Measurements from ENCODE around the gene C19orf38.

C19orf38 gene

GRCh38 chr19:10823690-10824089 is 24.5 kb upstream of the C19orf38 start:
- DNase-seq (ENCODE audit: insufficient read length, low spot score) (no peak), FAIRE-seq (no peak)
- no peak for TF ChIP-seq CTCF (IDR thresholded peaks at IDR 0.05; ENCODE audit: insufficient read depth, missing control alignments)

GRCh38 chr19:10826231-10826630 is 22.0 kb upstream of the C19orf38 start:
- FAIRE-seq, result no peak
- no peak for DNase-seq (ENCODE audit: insufficient read length, low spot score)
- TF ChIP-seq CTCF (IDR thresholded peaks at IDR 0.05; ENCODE audit: insufficient read depth, missing control alignments), result no peak

- TF ChIP-seq CTCF (IDR thresholded peaks at IDR 0.05; ENCODE audit: insufficient read depth, missing control alignments), result no peak
- FAIRE-seq, result no peak
- DNase-seq (ENCODE audit: insufficient read length, low spot score), result no peak
These were observed 21.4 kb upstream of the C19orf38 start for GRCh38 chr19:10826846-10827245.

- DNase-seq (ENCODE audit: insufficient read length, low spot score), result no peak
- peak; percentile 4 for TF ChIP-seq CTCF (IDR thresholded peaks at IDR 0.05; ENCODE audit: insufficient read depth, missing control alignments)
- no peak for FAIRE-seq
These were observed 19.0 kb upstream of the C19orf38 start for GRCh38 chr19:10828981-10829821.

- no peak for TF ChIP-seq CTCF (IDR thresholded peaks at IDR 0.05; ENCODE audit: insufficient read depth, missing control alignments)
- DNase-seq (ENCODE audit: insufficient read length, low spot score) (no peak), FAIRE-seq (no peak)
These were observed 18.2 kb upstream of the C19orf38 start for GRCh38 chr19:10829967-10830366.

GRCh38 chr19:10830370-10830769 is 17.8 kb upstream of the C19orf38 start:
- FAIRE-seq (no peak), DNase-seq (ENCODE audit: insufficient read length, low spot score) (no peak)
- TF ChIP-seq CTCF (IDR thresholded peaks at IDR 0.05; ENCODE audit: insufficient read depth, missing control alignments), result no peak
